Neural progenitor cell (in vitro differentiated cells): Measurements from ENCODE around the gene TMEM31.

Experiments used
- EZH2phosphoT487 ChIP-seq: fragments of 200-600 bp; sonication (generic); IDR thresholded peaks from 2 replicates; pipeline ENCODE4 v1.6.1; 2017; ENCODE audit warnings: antibody characterized with exemption
- TF ChIP-seq, protein P1 (sequence below): fragments of 200-600 bp; sonication (generic); IDR thresholded peaks from 2 replicates; pipeline ENCODE4 v1.5.1; 2017; ENCODE audit warnings: antibody characterized with exemption, mild to moderate bottlenecking

- no peak for TF ChIP-seq EZH2phosphoT487
- TF ChIP-seq, protein P1, sequence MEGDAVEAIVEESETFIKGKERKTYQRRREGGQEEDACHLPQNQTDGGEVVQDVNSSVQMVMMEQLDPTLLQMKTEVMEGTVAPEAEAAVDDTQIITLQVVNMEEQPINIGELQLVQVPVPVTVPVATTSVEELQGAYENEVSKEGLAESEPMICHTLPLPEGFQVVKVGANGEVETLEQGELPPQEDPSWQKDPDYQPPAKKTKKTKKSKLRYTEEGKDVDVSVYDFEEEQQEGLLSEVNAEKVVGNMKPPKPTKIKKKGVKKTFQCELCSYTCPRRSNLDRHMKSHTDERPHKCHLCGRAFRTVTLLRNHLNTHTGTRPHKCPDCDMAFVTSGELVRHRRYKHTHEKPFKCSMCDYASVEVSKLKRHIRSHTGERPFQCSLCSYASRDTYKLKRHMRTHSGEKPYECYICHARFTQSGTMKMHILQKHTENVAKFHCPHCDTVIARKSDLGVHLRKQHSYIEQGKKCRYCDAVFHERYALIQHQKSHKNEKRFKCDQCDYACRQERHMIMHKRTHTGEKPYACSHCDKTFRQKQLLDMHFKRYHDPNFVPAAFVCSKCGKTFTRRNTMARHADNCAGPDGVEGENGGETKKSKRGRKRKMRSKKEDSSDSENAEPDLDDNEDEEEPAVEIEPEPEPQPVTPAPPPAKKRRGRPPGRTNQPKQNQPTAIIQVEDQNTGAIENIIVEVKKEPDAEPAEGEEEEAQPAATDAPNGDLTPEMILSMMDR: no peak
Measured at GRCh38 chrX:103697687-103698086, 13.0 kb upstream of the TMEM31 start.
